IMR-90 (cell line): Measurements from ENCODE around the gene ACSBG1. TPM values are rescaled to one million over a fixed set of nuclear protein-coding genes. Genes with fewer than 3 reads are reported as not detected.
A peak's percentile ranks its signal among the peaks of the same experiment; 100 is the strongest.

Source experiments
- ATAC-seq: fragments of 200-7000 bp; cut with Tn5 transposase; 2 replicates; pipeline ENCODE4 v1.9.1; 2020; ENCODE audit warnings: low read depth, mild to moderate bottlenecking, moderate library complexity
- BruUV-seq: library from RNA; stranded (reverse); fragments of 400-500 nt; replicated peaks from 2 replicates; lab custom pipeline; 2021; lab: Mats Ljungman, UMichigan
- CTCF ChIA-PET: fragments of 300-600 bp; formaldehyde crosslinking; extraction: SDS; loops from one replicate; lab custom pipeline; 2021; ENCODE audit warnings: antibody characterized with exemption; lab: Yijun Ruan, JAX
- POLR2A ChIA-PET: fragments of 300-600 bp; sonication (Branson Sonifier 250); formaldehyde crosslinking; loops from one replicate; lab custom pipeline; 2022; ENCODE audit warnings: antibody characterized with exemption; ENCODE audit not compliant: unreplicated experiment; lab: Charles Lee
- DNase-seq: peaks from one replicate; pipeline ENCODE4 v3.0.0; 2013
- H2AFZ ChIP-seq: replicated peaks from 2 replicates; pipeline ENCODE3; 2013; ENCODE audit warnings: low read length, mild to moderate bottlenecking; ENCODE audit not compliant: poor library complexity
- H2AK5ac ChIP-seq: 2 replicates; pipeline ENCODE4 v1.6.1; 2013; ENCODE audit warnings: low read depth, low read length, inconsistent platforms
- H2AK9ac ChIP-seq: replicated peaks from 2 replicates; pipeline ENCODE3; 2013; ENCODE audit warnings: mild to moderate bottlenecking, low read depth, low read length, moderate library complexity; ENCODE audit not compliant: poor library complexity
- H2BK120ac ChIP-seq: 2 replicates; pipeline ENCODE4 v1.6.1; 2013; ENCODE audit warnings: low read depth, low read length, inconsistent platforms
- H2BK15ac ChIP-seq: 3 replicates; pipeline ENCODE4 v1.6.1; 2013; ENCODE audit warnings: low read depth, low read length, inconsistent platforms
- H2BK20ac ChIP-seq: 2 replicates; pipeline ENCODE4 v1.6.1; 2013; ENCODE audit warnings: low read depth, mild to moderate bottlenecking, inconsistent platforms, low read length, moderate library complexity
- H2BK5ac ChIP-seq: 2 replicates; pipeline ENCODE4 v1.6.1; 2013; ENCODE audit warnings: mild to moderate bottlenecking, low read depth, low read length, inconsistent platforms; ENCODE audit not compliant: poor library complexity, severe bottlenecking
- H3K14ac ChIP-seq: replicated peaks from 2 replicates; pipeline ENCODE4 v1.6.1; 2013; ENCODE audit warnings: low read depth, low read length, inconsistent platforms
- H3K18ac ChIP-seq: 2 replicates; pipeline ENCODE4 v1.6.1; 2013; ENCODE audit warnings: low read depth, low read length, control low read depth
- H3K23ac ChIP-seq: 2 replicates; pipeline ENCODE4 v1.6.1; 2013; ENCODE audit warnings: low read depth, low read length, inconsistent platforms
- H3K27ac ChIP-seq: 2 replicates; pipeline ENCODE4 v1.5.1; 2013; ENCODE audit warnings: mild to moderate bottlenecking, control low read depth, low read length; ENCODE audit not compliant: insufficient read depth
- H3K27me3 ChIP-seq: 2 replicates; pipeline ENCODE4 v1.6.1; 2013; ENCODE audit warnings: low read length; ENCODE audit not compliant: control insufficient read depth, insufficient read depth
- H3K36me3 ChIP-seq: 2 replicates; pipeline ENCODE4 v1.6.1; 2013; ENCODE audit warnings: low read length, mixed read lengths; ENCODE audit not compliant: control insufficient read depth, insufficient read depth
- H3K4ac ChIP-seq: 2 replicates; pipeline ENCODE4 v1.6.1; 2013; ENCODE audit warnings: low read depth, low read length, inconsistent platforms
- H3K4me1 ChIP-seq: 2 replicates; pipeline ENCODE4 v1.6.1; 2013; ENCODE audit warnings: low read length, mixed read lengths; ENCODE audit not compliant: control insufficient read depth, insufficient read depth
- H3K4me2 ChIP-seq: 2 replicates; pipeline ENCODE4 v1.6.1; 2013; ENCODE audit warnings: low read depth, mild to moderate bottlenecking, control low read depth, low read length, moderate library complexity
- H3K4me3 ChIP-seq: 2 replicates; pipeline ENCODE4 v1.5.1; 2013; ENCODE audit warnings: low read depth, mild to moderate bottlenecking, control low read depth, low read length, moderate library complexity; ENCODE audit not compliant: insufficient read depth
- H3K56ac ChIP-seq: 2 replicates; pipeline ENCODE4 v1.6.1; 2013; ENCODE audit warnings: low read length, inconsistent platforms; ENCODE audit not compliant: insufficient read depth; ENCODE audit errors: extremely low read depth
- H3K79me1 ChIP-seq, 2 experiments: 2 replicates each; pipeline ENCODE4 v1.6.1; 2013; ENCODE audit warnings: low read length in 2 of 2, inconsistent platforms in 1 of 2, low read depth in 1 of 2
- H3K9ac ChIP-seq: 2 replicates; pipeline ENCODE4 v1.6.1; 2013; ENCODE audit warnings: low read depth, low read length, control low read depth
- H3K9me1 ChIP-seq: 2 replicates; pipeline ENCODE4 v1.6.1; 2013; ENCODE audit warnings: low read length, inconsistent platforms; ENCODE audit not compliant: insufficient read depth
- H3K9me3 ChIP-seq: 2 replicates; pipeline ENCODE4 v1.6.1; 2013; ENCODE audit warnings: low read length; ENCODE audit not compliant: control insufficient read depth, insufficient read depth
- H4K20me1 ChIP-seq: 2 replicates; pipeline ENCODE4 v1.6.1; 2013; ENCODE audit warnings: low read length, inconsistent platforms; ENCODE audit not compliant: insufficient read depth
- H4K5ac ChIP-seq: 2 replicates; pipeline ENCODE4 v1.6.1; 2013; ENCODE audit warnings: mild to moderate bottlenecking, low read depth, low read length, control low read depth
- H4K8ac ChIP-seq, 2 experiments: 2 replicates each; pipeline ENCODE4 v1.6.1; 2013; ENCODE audit warnings: low read depth in 2 of 2, low read length in 2 of 2, control low read depth in 1 of 2, inconsistent platforms in 1 of 2
- H4K91ac ChIP-seq: 2 replicates; pipeline ENCODE4 v1.6.1; 2013; ENCODE audit warnings: low read depth, low read length, inconsistent platforms; ENCODE audit not compliant: insufficient read depth
- BHLHE40 ChIP-seq: fragments of 150-350 bp; IDR thresholded peaks from 2 replicates; pipeline ENCODE4 v1.6.1; 2016; ENCODE audit warnings: mild to moderate bottlenecking, low read depth, low read length
- CEBPB ChIP-seq: IDR thresholded peaks from 2 replicates; pipeline ENCODE4 v1.6.1; 2012; ENCODE audit warnings: low read depth, low read length, improper control_type of control experiment
- CHD1 ChIP-seq: IDR thresholded peaks from 2 replicates; pipeline ENCODE4 v1.6.1; 2012; ENCODE audit warnings: low read depth, low read length, improper control_type of control experiment
- CTCF ChIP-seq: conservative IDR thresholded peaks from 2 replicates; pipeline ENCODE4 v1.5.1; 2012; ENCODE audit warnings: mild to moderate bottlenecking, low read depth, low read length, improper control_type of control experiment
- ELK1 ChIP-seq: fragments of 150-350 bp; IDR thresholded peaks from 2 replicates; pipeline ENCODE4 v1.6.1; 2016; ENCODE audit warnings: low read depth, mild to moderate bottlenecking, low read length, moderate library complexity, borderline replicate concordance
- FOS ChIP-seq: fragments of 150-350 bp; IDR thresholded peaks from 2 replicates; pipeline ENCODE4 v1.6.1; 2016; ENCODE audit warnings: low read depth, low read length
- MAFK ChIP-seq: IDR thresholded peaks from 2 replicates; pipeline ENCODE4 v1.6.1; 2012; ENCODE audit warnings: low read depth, low read length, improper control_type of control experiment
- MXI1 ChIP-seq: IDR thresholded peaks from 2 replicates; pipeline ENCODE4 v1.6.1; 2012; ENCODE audit warnings: low read depth, mild to moderate bottlenecking, low read length, moderate library complexity, borderline replicate concordance
- NFE2L2 ChIP-seq: fragments of 150-350 bp; IDR thresholded peaks from 2 replicates; pipeline ENCODE4 v1.6.1; 2016; ENCODE audit warnings: low read depth, mild to moderate bottlenecking, low read length
- POLR2A ChIP-seq: IDR thresholded peaks from 2 replicates; pipeline ENCODE4 v1.6.1; 2012; ENCODE audit warnings: mild to moderate bottlenecking, low read depth, low read length
- RAD21 ChIP-seq: IDR thresholded peaks from 2 replicates; pipeline ENCODE4 v1.6.1; 2012; ENCODE audit warnings: low read length, improper control_type of control experiment
- RCOR1 ChIP-seq: IDR thresholded peaks from 2 replicates; pipeline ENCODE4 v1.6.1; 2012; ENCODE audit warnings: mild to moderate bottlenecking, low read length, improper control_type of control experiment; ENCODE audit not compliant: insufficient replicate concordance
- RFX5 ChIP-seq: IDR thresholded peaks from 2 replicates; pipeline ENCODE4 v1.8.0; 2012; ENCODE audit warnings: low read depth, mild to moderate bottlenecking, low read length, moderate library complexity
- SMC3 ChIP-seq: fragments of 150-350 bp; IDR thresholded peaks from 2 replicates; pipeline ENCODE4 v1.6.1; 2016; ENCODE audit warnings: low read depth, mild to moderate bottlenecking, antibody characterized with exemption, low read length, moderate library complexity
- USF2 ChIP-seq: fragments of 150-350 bp; IDR thresholded peaks from 2 replicates; pipeline ENCODE4 v1.6.1; 2017; ENCODE audit warnings: mild to moderate bottlenecking, antibody characterized with exemption, low read length, low read depth
- WGBS, 2 experiments: methylation state at CpG; one replicate each; pipeline versions ENCODE4 v1.1.5 to v1.1.7; 2013; ENCODE audit warnings: missing lambda C conversion rate in 2 of 2; ENCODE audit not compliant: insufficient read length in 1 of 2; ENCODE audit errors: extremely low coverage in 2 of 2; 5-methylcytosine and 5-hydroxymethylcytosine counted together
- dilution Hi-C: fragments of 300-500 bp; cut with HindIII; formaldehyde crosslinking; loops from one replicate; pipeline ENCODE4 v1.14.3; 2018; ENCODE audit warnings: low sequenced_read_pairs; ENCODE audit not compliant: unreplicated experiment
- in situ Hi-C: fragments of 300-500 bp; cut with MboI; formaldehyde crosslinking; loops from 3 replicates; pipeline ENCODE4 v1.14.3; 2019; ENCODE audit warnings: low sequenced_read_pairs, inconsistent platforms, mixed read lengths
- intact Hi-C: fragments of 100-400 bp; cut with micrococcal nuclease; formaldehyde crosslinking; loops from 2 replicates; pipeline ENCODE4 v1.10.0; 2022
- polyA plus RNA-seq, 3 experiments: library from polyadenylated mRNA; depleted of rRNA; stranded (reverse); fragments of >200 nt; gene quantifications; 2 replicates each; pipeline ENCODE4 v1.2.3, GENCODE V29; 2012; ENCODE audit warnings: low replicate concordance in 1 of 3
- total RNA-seq: library from RNA; depleted of rRNA; stranded (reverse); fragments of >200 nt; gene quantifications from 2 replicates; pipeline ENCODE4 v1.2.3, GENCODE V29; 2012

Gene ACSBG1
- total and polyA plus RNA-seq, 2 of the 4 experiments (the other 2 are of a cell fraction): 0.02 TPM; not detected in 1

GRCh38 chr15:78224023-78224411 is 10.3 kb downstream of the ACSBG1 start:
- Histone ChIP-seq H4K5ac (no peak overlapping the region), H3K4me1 (no peaks in the 10 kb centered on the region), H2BK20ac (no peak overlapping the region), H3K27me3 (peaks cover 28% of the 10 kb centered on the region), H4K8ac (no peak overlapping the region), H3K23ac (no peak overlapping the region), H4K20me1 (no peaks in the 10 kb centered on the region), H2AFZ (peak overlapping the region; percentile 28), H2AK9ac (no peak overlapping the region), H2AK5ac (no peak overlapping the region), H3K56ac (no peak overlapping the region), H2BK120ac (no peak overlapping the region), H3K27ac (no peak overlapping the region), H3K14ac (no peak overlapping the region), H2BK5ac (no peak overlapping the region), H3K79me1 (no peaks in the 10 kb centered on the region), H3K18ac (no peak overlapping the region), H3K36me3 (no peaks in the 10 kb centered on the region), H2BK15ac (no peak overlapping the region), H3K4ac (no peak overlapping the region), H3K4me2 (no peak overlapping the region), H3K9ac (no peak overlapping the region), H4K91ac (no peak overlapping the region), H3K4me3 (no peak overlapping the region), H3K9me3 (peaks cover 3% of the 10 kb centered on the region; the same call in 1 of the 2 replicates), H3K9me1 (no peaks in the 10 kb centered on the region)
- no peak for DNase-seq
- ChIA-PET CTCF (interaction anchor here (0.6 kb wide), 1 partner anchor 558 kb away, joined by 4 read pairs; no protein-coding TSS in a partner anchor), POLR2A (no interaction called here)
- dilution Hi-C loops (no loop called here), in situ Hi-C loops (no loop called here), intact Hi-C loops (no loop called here)
- 100% methylated on average over 1 of the region's 2 CpGs; no CpG with 5 or more reads in 1 of the 2 experiments for WGBS, 2 experiments
- no peak for TF ChIP-seq RCOR1
- TF ChIP-seq SMC3: no peak
- no peak for TF ChIP-seq CTCF
- no peak for TF ChIP-seq MXI1
- TF ChIP-seq ELK1: no peak
- no peak for TF ChIP-seq USF2
- TF ChIP-seq MAFK: no peak
- no peak for TF ChIP-seq NFE2L2
- no peak for TF ChIP-seq FOS
- TF ChIP-seq RAD21: no peak
- TF ChIP-seq CHD1: no peak
- TF ChIP-seq CEBPB: no peak
- TF ChIP-seq POLR2A: no peak
- no peak for TF ChIP-seq RFX5
- no peak for TF ChIP-seq BHLHE40
- ATAC-seq: no peak
- BruUV-seq: no TSS peak
